PC-3 (cell line): Measurements from ENCODE around the gene LNP1. TPM values are rescaled to one million over a fixed set of nuclear protein-coding genes. Genes with fewer than 3 reads are reported as not detected.

Experiments
- ATAC-seq: fragments of 200-7000 bp; cut with Tn5 transposase; 2 replicates; pipeline ENCODE4 v1.9.1; 2020; ENCODE audit warnings: mild to moderate bottlenecking, moderate library complexity
- BruUV-seq: library from RNA; stranded (reverse); fragments of 400-500 nt; replicated peaks from 2 replicates; lab custom pipeline; 2021; lab: Mats Ljungman, UMichigan
- CTCF ChIA-PET: fragments of 300-600 bp; sonication (Branson Sonifier 250); formaldehyde crosslinking; loops from one replicate; lab custom pipeline; 2022; ENCODE audit warnings: antibody characterized with exemption; lab: Charles Lee
- POLR2A ChIA-PET: fragments of 300-600 bp; sonication (Branson Sonifier 250); formaldehyde crosslinking; loops from one replicate; lab custom pipeline; 2022; ENCODE audit warnings: antibody characterized with exemption; ENCODE audit not compliant: unreplicated experiment; lab: Charles Lee
- DNase-seq: peaks from one replicate; pipeline ENCODE4 v3.0.0-alpha.2; 2015
- H2AFZ ChIP-seq: fragments of 300-600 bp; sonication (generic); 2 replicates; pipeline ENCODE4 v1.6.0; 2016; ENCODE audit warnings: antibody characterized with exemption, low read length
- H3F3A ChIP-seq: fragments of 300-600 bp; sonication (generic); one replicate; pipeline ENCODE4 v1.6.0; 2017; ENCODE audit warnings: antibody characterized with exemption, low read length, control low read depth, mild to moderate bottlenecking; ENCODE audit not compliant: unreplicated experiment
- H3K27ac ChIP-seq: fragments of 300-600 bp; sonication (generic); 2 replicates; pipeline ENCODE4 v1.5.1; 2016; ENCODE audit warnings: mild to moderate bottlenecking, low read length
- H3K27me3 ChIP-seq: fragments of 300-600 bp; sonication (generic); 2 replicates; pipeline ENCODE4 v1.6.1; 2016; ENCODE audit warnings: low read length, mixed read lengths
- H3K36me3 ChIP-seq: fragments of 300-600 bp; sonication (generic); 2 replicates; pipeline ENCODE4 v1.6.1; 2016; ENCODE audit warnings: low read depth, mixed run types, low read length, mixed read lengths
- H3K4me1 ChIP-seq: fragments of 300-600 bp; sonication (generic); 2 replicates; pipeline ENCODE4 v1.5.1; 2016; ENCODE audit warnings: low read length; ENCODE audit not compliant: insufficient read depth
- H3K4me2 ChIP-seq: fragments of 300-600 bp; sonication (generic); 2 replicates; pipeline ENCODE4 v1.6.0; 2016; ENCODE audit warnings: low read length
- H3K4me3 ChIP-seq: fragments of 300-600 bp; sonication (generic); 2 replicates; pipeline ENCODE4 v1.5.1; 2016; ENCODE audit warnings: mild to moderate bottlenecking, low read length, mixed read lengths
- H3K79me2 ChIP-seq: fragments of 300-600 bp; sonication (generic); 2 replicates; pipeline ENCODE4 v1.6.1; 2017; ENCODE audit warnings: low read length, mixed read lengths
- H3K9ac ChIP-seq: fragments of 300-600 bp; sonication (generic); 2 replicates; pipeline ENCODE4 v1.6.0; 2016; ENCODE audit warnings: mild to moderate bottlenecking, low read length
- H3K9me2 ChIP-seq: fragments of 300-600 bp; sonication (generic); replicated peaks from 2 replicates; pipeline ENCODE4 v1.6.1; 2016; ENCODE audit warnings: mixed run types, low read length, mixed read lengths
- H3K9me3 ChIP-seq: fragments of 300-600 bp; sonication (generic); 2 replicates; pipeline ENCODE4 v1.6.1; 2016; ENCODE audit warnings: low read length, mixed read lengths
- H4K20me1 ChIP-seq: fragments of 300-600 bp; sonication (generic); 2 replicates; pipeline ENCODE4 v1.6.1; 2016; ENCODE audit warnings: low read length, mixed read lengths
- EZH2 ChIP-seq: fragments of 300-600 bp; sonication (generic); IDR thresholded peaks from one replicate; pipeline ENCODE4 v1.6.1; 2017; ENCODE audit warnings: antibody characterized with exemption, mild to moderate bottlenecking, low read length; ENCODE audit not compliant: unreplicated experiment
- EZH2phosphoT487 ChIP-seq: fragments of 300-600 bp; sonication (generic); IDR thresholded peaks from 2 replicates; pipeline ENCODE4 v1.6.1; 2018; ENCODE audit warnings: mild to moderate bottlenecking, antibody characterized with exemption, low read length, borderline replicate concordance
- intact Hi-C: fragments of 100-400 bp; cut with micrococcal nuclease; formaldehyde crosslinking; loops from 2 replicates; pipeline ENCODE4 v1.9.0; 2023
- total RNA-seq: library from RNA; depleted of rRNA; stranded (reverse); fragments of >200 nt; gene quantifications from 2 replicates; pipeline ENCODE4 v1.2.3, GENCODE V29; 2014
- TF ChIP-seq, protein P1 (sequence below): fragments of 300-600 bp; sonication (generic); conservative IDR thresholded peaks from 2 replicates; pipeline ENCODE4 v1.5.1; 2017; ENCODE audit warnings: antibody characterized with exemption, low read depth, mild to moderate bottlenecking, low read length

The LNP1 gene
- total RNA-seq, 1 experiment from 2014 or later = 6.8 TPM

DNA sequence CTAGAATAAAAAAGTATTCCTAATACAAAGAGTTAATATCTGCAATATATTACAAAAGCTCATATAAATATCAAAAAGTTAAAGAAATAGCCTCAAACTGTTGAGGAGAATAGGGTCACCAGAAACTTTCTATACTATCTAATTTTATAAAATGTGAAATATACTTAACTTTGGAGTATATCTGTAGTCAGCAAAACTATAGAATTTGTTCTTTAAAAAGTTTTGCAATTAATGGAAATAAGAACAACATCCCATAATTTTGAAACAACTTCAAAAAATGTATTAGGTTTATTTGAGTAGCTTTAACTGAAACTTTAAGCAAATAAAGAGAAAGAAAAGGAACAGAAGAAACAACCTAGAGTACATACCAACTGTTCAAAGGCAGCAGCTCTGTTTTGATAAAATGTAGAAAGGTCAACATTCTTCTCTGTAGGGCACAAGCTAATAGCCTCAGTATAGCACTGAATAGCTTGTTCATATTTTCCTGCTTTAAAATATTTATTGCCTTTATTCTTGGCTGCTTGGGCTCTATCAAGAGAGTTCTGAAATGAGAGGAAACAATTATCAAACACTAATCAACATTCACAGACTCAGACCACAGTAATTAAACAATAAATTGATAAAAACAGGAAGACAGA is 14.8 kb upstream of the LNP1 start:
- intact Hi-C loops = no loop called here
- Histone ChIP-seq H3K4me2 (peak overlapping the region; percentile 19), H3K9me2 (no peaks in the 10 kb centered on the region), H2AFZ (no peak overlapping the region), H3K36me3 (peaks cover 63% of the 10 kb centered on the region), H4K20me1 (peaks cover 29% of the 10 kb centered on the region), H3K27ac (no peak overlapping the region), H3F3A (peaks cover 4% of the 10 kb centered on the region), H3K4me3 (no peak overlapping the region), H3K4me1 (peaks cover 20% of the 10 kb centered on the region), H3K9me3 (0 out of 2 replicates have a peak, but pooled peaks cover 5% of the 10 kb centered on the region), H3K9ac (no peak overlapping the region), H3K27me3 (no peaks in the 10 kb centered on the region), H3K79me2 (peaks cover 82% of the 10 kb centered on the region)
- no peak for TF ChIP-seq EZH2
- TF ChIP-seq EZH2phosphoT487 = no peak
- TF ChIP-seq, protein P1, sequence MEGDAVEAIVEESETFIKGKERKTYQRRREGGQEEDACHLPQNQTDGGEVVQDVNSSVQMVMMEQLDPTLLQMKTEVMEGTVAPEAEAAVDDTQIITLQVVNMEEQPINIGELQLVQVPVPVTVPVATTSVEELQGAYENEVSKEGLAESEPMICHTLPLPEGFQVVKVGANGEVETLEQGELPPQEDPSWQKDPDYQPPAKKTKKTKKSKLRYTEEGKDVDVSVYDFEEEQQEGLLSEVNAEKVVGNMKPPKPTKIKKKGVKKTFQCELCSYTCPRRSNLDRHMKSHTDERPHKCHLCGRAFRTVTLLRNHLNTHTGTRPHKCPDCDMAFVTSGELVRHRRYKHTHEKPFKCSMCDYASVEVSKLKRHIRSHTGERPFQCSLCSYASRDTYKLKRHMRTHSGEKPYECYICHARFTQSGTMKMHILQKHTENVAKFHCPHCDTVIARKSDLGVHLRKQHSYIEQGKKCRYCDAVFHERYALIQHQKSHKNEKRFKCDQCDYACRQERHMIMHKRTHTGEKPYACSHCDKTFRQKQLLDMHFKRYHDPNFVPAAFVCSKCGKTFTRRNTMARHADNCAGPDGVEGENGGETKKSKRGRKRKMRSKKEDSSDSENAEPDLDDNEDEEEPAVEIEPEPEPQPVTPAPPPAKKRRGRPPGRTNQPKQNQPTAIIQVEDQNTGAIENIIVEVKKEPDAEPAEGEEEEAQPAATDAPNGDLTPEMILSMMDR = no peak
- DNase-seq = no peak
- ChIA-PET POLR2A (interaction anchor here (0.6 to 1.1 kb wide), 3 partner anchors 15 to 1253 kb away, joined by 3 to 5 read pairs (median 4); partner anchors contain the start of genes LNP1 and TOMM70), CTCF (interaction anchor here (0.8 kb wide), 2 partner anchors 76 to 555 kb away, joined by 3 to 12 read pairs; no protein-coding TSS in a partner anchor)
- peak; percentile 72 for ATAC-seq
- BruUV-seq = no TSS peak

- H3K27ac ChIP-seq = no peak overlapping the region
- no peak overlapping the region for H3K9ac ChIP-seq
- H3K9me3 ChIP-seq = 0 out of 2 replicates have a peak, but pooled peaks cover 5% of the 10 kb centered on the region
- ChIA-PET POLR2A (no interaction called here), CTCF (no interaction called here)
- no peaks in the 10 kb centered on the region for H3K9me2 ChIP-seq
- no peaks in the 10 kb centered on the region for H3K27me3 ChIP-seq
- intact Hi-C loops = no loop called here
- no peak for DNase-seq
- peaks cover 39% of the 10 kb centered on the region for H3K36me3 ChIP-seq
- TF ChIP-seq EZH2 = no peak
- no peak for TF ChIP-seq EZH2phosphoT487
- TF ChIP-seq, protein P1 = no peak
- BruUV-seq = no TSS peak
- H4K20me1 ChIP-seq = peaks cover 35% of the 10 kb centered on the region
- H3K4me3 ChIP-seq = no peak overlapping the region
- H2AFZ ChIP-seq = no peak overlapping the region
- peaks cover 100% of the 10 kb centered on the region for H3K79me2 ChIP-seq
- ATAC-seq = no peak
- peaks cover 20% of the 10 kb centered on the region for H3K4me1 ChIP-seq
- no peaks in the 10 kb centered on the region for H3F3A ChIP-seq
- H3K4me2 ChIP-seq = no peak overlapping the region
Observed at GRCh38 chr3:100389025-100389424, 12.3 kb upstream of the LNP1 start.
